HEK293 (cell line): Measurements from ENCODE around the gene WIPF3.

Experiments
- MEIS1 ChIP-seq: sonication (generic); formaldehyde crosslinking; IDR thresholded peaks from 2 replicates; pipeline ENCODE4 v1.8.1; 2022; ENCODE audit warnings: missing genetic modification reagents, mild to moderate bottlenecking, borderline replicate concordance
- RBAK ChIP-seq: fragments of 450-650 bp; formaldehyde crosslinking; IDR thresholded peaks from 2 replicates; pipeline ENCODE4 v1.5.1; 2016; ENCODE audit warnings: missing biosample characterization, missing genetic modification characterization
- ZFP41 ChIP-seq: fragments of 450-650 bp; formaldehyde crosslinking; IDR thresholded peaks from 2 replicates; pipeline ENCODE4 v1.5.1; 2016; ENCODE audit warnings: missing biosample characterization, missing genetic modification characterization, borderline replicate concordance
- ZNF132 ChIP-seq: fragments of 450-650 bp; formaldehyde crosslinking; IDR thresholded peaks from 2 replicates; pipeline ENCODE4 v1.5.1; 2017; ENCODE audit warnings: missing biosample characterization, missing genetic modification characterization, borderline replicate concordance
- ZNF175 ChIP-seq: fragments of 450-650 bp; formaldehyde crosslinking; IDR thresholded peaks from 2 replicates; pipeline ENCODE4 v1.5.1; 2016; ENCODE audit warnings: missing biosample characterization, missing genetic modification characterization
- ZNF366 ChIP-seq: fragments of 450-650 bp; formaldehyde crosslinking; conservative IDR thresholded peaks from 2 replicates; pipeline ENCODE4 v1.5.1; 2016; ENCODE audit warnings: missing biosample characterization, missing genetic modification characterization
- ZNF521 ChIP-seq: fragments of 450-650 bp; formaldehyde crosslinking; IDR thresholded peaks from 2 replicates; pipeline ENCODE4 v1.5.1; 2017; ENCODE audit warnings: missing biosample characterization, mild to moderate bottlenecking, missing genetic modification characterization
- ZNF549 ChIP-seq: fragments of 450-650 bp; IDR thresholded peaks from 2 replicates; pipeline ENCODE4 v1.5.1; 2018; ENCODE audit warnings: missing biosample characterization, missing genetic modification characterization, mild to moderate bottlenecking, inconsistent platforms, moderate library complexity
- ZNF792 ChIP-seq: fragments of 450-650 bp; formaldehyde crosslinking; IDR thresholded peaks from 2 replicates; pipeline ENCODE4 v1.5.1; 2016; ENCODE audit warnings: missing biosample characterization, missing genetic modification characterization
- TF ChIP-seq, protein P1 (sequence below): fragments of 450-650 bp; formaldehyde crosslinking; IDR thresholded peaks from 2 replicates; pipeline ENCODE4 v1.5.1; 2016; ENCODE audit warnings: missing biosample characterization, missing genetic modification characterization
- TF ChIP-seq, protein P2 (sequence below): fragments of 450-650 bp; formaldehyde crosslinking; IDR thresholded peaks from 2 replicates; pipeline ENCODE4 v1.5.1; 2017; ENCODE audit warnings: missing biosample characterization, missing genetic modification characterization
- TF ChIP-seq, protein P3 (sequence below): fragments of 450-650 bp; formaldehyde crosslinking; IDR thresholded peaks from 2 replicates; pipeline ENCODE4 v1.5.1; 2017; ENCODE audit warnings: missing biosample characterization, missing genetic modification characterization
- TF ChIP-seq, protein P4 (sequence below): fragments of 450-650 bp; formaldehyde crosslinking; IDR thresholded peaks from 2 replicates; pipeline ENCODE4 v1.5.1; 2016; ENCODE audit warnings: missing biosample characterization, missing genetic modification characterization

DNA sequence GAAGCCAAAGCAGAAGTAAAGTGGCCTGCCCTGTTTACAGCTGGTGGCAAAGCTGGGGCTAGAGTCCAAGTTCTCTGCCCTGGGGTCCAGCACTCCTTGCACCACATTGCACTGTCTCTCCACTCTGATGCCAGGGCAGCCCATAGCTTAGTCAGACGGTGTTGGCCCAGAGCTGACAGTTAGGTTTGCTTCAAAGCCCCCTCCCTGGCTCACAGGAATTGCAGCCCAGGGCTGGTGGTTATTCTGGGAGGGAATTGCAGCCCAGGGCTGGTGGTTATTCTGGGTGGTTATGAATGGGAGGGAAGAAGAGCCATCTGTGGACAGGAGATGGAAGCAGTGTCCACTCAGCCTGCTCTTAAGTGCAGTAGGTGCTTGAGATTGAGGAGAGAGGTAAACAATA lies 94.4 kb downstream of the WIPF3 start:
- no peak for TF ChIP-seq ZNF175 (tag by site-specific recombination)
- TF ChIP-seq, protein P1, sequence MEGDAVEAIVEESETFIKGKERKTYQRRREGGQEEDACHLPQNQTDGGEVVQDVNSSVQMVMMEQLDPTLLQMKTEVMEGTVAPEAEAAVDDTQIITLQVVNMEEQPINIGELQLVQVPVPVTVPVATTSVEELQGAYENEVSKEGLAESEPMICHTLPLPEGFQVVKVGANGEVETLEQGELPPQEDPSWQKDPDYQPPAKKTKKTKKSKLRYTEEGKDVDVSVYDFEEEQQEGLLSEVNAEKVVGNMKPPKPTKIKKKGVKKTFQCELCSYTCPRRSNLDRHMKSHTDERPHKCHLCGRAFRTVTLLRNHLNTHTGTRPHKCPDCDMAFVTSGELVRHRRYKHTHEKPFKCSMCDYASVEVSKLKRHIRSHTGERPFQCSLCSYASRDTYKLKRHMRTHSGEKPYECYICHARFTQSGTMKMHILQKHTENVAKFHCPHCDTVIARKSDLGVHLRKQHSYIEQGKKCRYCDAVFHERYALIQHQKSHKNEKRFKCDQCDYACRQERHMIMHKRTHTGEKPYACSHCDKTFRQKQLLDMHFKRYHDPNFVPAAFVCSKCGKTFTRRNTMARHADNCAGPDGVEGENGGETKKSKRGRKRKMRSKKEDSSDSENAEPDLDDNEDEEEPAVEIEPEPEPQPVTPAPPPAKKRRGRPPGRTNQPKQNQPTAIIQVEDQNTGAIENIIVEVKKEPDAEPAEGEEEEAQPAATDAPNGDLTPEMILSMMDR (tag by site-specific recombination), result no peak
- no peak for TF ChIP-seq ZNF549 (tag by site-specific recombination)
- TF ChIP-seq, protein P2, sequence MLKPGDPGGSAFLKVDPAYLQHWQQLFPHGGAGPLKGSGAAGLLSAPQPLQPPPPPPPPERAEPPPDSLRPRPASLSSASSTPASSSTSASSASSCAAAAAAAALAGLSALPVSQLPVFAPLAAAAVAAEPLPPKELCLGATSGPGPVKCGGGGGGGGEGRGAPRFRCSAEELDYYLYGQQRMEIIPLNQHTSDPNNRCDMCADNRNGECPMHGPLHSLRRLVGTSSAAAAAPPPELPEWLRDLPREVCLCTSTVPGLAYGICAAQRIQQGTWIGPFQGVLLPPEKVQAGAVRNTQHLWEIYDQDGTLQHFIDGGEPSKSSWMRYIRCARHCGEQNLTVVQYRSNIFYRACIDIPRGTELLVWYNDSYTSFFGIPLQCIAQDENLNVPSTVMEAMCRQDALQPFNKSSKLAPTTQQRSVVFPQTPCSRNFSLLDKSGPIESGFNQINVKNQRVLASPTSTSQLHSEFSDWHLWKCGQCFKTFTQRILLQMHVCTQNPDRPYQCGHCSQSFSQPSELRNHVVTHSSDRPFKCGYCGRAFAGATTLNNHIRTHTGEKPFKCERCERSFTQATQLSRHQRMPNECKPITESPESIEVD (tag by site-specific recombination), result no peak
- TF ChIP-seq ZNF521, result no peak
- TF ChIP-seq ZNF792 (tag by site-specific recombination), result no peak
- TF ChIP-seq, protein P3, sequence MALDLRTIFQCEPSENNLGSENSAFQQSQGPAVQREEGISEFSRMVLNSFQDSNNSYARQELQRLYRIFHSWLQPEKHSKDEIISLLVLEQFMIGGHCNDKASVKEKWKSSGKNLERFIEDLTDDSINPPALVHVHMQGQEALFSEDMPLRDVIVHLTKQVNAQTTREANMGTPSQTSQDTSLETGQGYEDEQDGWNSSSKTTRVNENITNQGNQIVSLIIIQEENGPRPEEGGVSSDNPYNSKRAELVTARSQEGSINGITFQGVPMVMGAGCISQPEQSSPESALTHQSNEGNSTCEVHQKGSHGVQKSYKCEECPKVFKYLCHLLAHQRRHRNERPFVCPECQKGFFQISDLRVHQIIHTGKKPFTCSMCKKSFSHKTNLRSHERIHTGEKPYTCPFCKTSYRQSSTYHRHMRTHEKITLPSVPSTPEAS, result no peak
- TF ChIP-seq, protein P4, sequence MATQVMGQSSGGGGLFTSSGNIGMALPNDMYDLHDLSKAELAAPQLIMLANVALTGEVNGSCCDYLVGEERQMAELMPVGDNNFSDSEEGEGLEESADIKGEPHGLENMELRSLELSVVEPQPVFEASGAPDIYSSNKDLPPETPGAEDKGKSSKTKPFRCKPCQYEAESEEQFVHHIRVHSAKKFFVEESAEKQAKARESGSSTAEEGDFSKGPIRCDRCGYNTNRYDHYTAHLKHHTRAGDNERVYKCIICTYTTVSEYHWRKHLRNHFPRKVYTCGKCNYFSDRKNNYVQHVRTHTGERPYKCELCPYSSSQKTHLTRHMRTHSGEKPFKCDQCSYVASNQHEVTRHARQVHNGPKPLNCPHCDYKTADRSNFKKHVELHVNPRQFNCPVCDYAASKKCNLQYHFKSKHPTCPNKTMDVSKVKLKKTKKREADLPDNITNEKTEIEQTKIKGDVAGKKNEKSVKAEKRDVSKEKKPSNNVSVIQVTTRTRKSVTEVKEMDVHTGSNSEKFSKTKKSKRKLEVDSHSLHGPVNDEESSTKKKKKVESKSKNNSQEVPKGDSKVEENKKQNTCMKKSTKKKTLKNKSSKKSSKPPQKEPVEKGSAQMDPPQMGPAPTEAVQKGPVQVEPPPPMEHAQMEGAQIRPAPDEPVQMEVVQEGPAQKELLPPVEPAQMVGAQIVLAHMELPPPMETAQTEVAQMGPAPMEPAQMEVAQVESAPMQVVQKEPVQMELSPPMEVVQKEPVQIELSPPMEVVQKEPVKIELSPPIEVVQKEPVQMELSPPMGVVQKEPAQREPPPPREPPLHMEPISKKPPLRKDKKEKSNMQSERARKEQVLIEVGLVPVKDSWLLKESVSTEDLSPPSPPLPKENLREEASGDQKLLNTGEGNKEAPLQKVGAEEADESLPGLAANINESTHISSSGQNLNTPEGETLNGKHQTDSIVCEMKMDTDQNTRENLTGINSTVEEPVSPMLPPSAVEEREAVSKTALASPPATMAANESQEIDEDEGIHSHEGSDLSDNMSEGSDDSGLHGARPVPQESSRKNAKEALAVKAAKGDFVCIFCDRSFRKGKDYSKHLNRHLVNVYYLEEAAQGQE (tag by site-specific recombination), result no peak
- TF ChIP-seq RBAK, result no peak
- no peak for TF ChIP-seq MEIS1
- TF ChIP-seq ZNF132 (tag by site-specific recombination), result no peak
- no peak for TF ChIP-seq ZNF366 (tag by site-specific recombination)
- no peak for TF ChIP-seq ZFP41 (tag by site-specific recombination)
